C4-2B (cell line): ENCODE measurements around the gene RIMKLB.

ENCODE experiments used
- ZFX ChIP-seq: fragments of 450-650 bp; IDR thresholded peaks from 2 replicates; pipeline ENCODE4 v1.6.1; 2017
- TF ChIP-seq, protein P1 (sequence below): fragments of 450-650 bp; conservative IDR thresholded peaks from 2 replicates; pipeline ENCODE4 v1.5.1; 2017; ENCODE audit warnings: mild to moderate bottlenecking

DNA sequence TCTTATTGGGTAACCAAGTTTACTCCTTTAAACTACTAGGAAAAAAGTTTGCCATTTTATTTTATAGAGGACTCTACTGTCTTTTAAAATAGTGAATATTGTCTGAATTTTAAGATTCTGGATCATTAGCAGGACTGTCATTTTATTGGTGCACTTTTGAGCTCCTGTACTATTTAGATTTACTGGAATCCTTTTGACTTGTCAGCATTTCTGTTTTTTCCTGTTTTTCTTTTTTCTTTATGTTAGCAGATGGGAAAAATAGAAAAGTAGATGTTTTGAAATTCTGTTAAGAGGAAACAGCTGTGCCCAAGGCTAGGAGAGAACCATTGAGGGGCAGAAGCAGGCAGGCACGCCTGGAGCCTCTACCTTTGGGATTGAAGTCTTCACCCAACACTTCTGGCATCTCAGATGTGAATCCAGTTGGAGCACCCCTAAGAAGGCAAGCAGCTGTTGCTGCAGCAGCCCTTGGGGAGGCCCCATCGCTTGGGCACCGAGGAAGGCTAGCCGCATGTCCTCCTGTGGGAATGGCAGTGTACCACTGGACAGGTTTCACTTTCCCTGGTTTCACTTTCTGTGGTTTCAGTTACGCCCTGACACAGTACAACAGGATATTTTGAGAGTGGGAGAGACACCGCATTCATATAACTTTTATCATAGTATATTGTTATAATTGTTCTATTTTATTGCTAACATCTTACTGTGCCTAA, 11.5 kb downstream of the RIMKLB start:
- TF ChIP-seq, protein P1, sequence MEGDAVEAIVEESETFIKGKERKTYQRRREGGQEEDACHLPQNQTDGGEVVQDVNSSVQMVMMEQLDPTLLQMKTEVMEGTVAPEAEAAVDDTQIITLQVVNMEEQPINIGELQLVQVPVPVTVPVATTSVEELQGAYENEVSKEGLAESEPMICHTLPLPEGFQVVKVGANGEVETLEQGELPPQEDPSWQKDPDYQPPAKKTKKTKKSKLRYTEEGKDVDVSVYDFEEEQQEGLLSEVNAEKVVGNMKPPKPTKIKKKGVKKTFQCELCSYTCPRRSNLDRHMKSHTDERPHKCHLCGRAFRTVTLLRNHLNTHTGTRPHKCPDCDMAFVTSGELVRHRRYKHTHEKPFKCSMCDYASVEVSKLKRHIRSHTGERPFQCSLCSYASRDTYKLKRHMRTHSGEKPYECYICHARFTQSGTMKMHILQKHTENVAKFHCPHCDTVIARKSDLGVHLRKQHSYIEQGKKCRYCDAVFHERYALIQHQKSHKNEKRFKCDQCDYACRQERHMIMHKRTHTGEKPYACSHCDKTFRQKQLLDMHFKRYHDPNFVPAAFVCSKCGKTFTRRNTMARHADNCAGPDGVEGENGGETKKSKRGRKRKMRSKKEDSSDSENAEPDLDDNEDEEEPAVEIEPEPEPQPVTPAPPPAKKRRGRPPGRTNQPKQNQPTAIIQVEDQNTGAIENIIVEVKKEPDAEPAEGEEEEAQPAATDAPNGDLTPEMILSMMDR = no peak
- TF ChIP-seq ZFX = no peak
